DMS79 treated with DMSO at 0.1 percent for 48 hours (cell line): ENCODE measurements around the gene NPAS3.

ENCODE experiments used
- DNase-seq: peaks from one replicate; lab custom pipeline; 2025; lab: John Stamatoyannopoulos, UW

NPAS3 gene

DNA sequence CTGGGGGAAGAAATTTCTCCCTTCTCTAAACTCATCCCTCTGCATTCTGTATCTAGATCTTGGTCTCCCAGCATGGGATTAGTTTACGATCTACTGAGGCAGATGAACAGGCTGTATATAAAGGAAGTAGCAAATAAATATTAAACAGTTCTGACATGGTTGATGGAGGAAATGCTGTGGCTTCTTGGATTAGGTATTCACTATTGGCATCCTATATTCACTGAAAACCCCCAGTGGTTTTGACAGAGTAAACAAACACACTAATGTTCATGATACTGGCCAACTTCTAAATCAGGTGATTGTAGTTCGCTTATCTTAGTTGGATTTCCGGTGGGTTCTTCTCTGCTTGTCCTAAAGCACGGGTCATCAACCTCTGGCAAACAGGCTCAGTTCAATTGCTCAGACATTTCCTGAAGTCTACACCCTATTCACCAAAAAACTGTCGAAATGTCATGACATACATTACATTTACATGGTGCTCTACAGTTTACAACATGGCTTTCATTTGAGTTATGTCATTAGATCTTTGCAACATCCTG is 578.3 kb downstream of the NPAS3 start:
- DNase-seq = no peak

DNA sequence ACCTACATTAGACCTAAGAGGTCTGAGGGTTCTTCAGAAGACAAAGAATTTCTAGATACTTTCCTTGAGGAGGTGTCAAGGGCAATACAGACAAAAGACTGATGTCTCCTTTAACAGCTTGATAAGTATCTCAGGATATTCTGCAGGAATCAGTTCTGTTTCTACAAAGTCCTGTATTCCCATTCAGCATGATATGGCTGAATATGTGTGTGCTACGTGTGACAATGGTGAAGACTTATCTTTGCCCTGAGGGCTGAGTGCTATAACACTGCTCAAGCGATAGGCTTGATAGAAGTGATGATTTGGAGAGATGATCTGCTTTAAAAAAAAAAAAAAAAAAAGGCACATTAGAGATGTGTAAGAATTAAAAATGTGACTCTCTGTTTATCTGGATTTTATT is 582.5 kb downstream of the NPAS3 start:
- DNase-seq = no peak

DNA sequence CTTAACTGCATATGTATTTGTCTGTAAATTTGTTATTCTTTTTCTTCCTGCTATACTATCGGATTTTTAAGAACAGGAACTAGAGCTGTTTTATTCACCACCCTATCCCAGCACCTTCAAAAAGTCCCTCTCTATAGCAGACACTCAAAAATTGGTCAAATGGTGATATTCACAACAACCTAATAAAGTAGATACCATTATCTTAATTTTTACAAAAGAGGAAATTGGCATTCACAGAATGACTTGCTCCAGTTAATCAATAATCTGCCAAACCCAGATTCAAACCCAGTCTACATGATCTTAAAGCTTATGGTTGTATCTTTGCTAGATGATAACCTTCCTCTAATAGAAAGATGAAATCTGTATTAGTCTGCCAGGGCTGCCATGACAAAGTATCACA is 585.6 kb downstream of the NPAS3 start:
- DNase-seq = no peak

DNA sequence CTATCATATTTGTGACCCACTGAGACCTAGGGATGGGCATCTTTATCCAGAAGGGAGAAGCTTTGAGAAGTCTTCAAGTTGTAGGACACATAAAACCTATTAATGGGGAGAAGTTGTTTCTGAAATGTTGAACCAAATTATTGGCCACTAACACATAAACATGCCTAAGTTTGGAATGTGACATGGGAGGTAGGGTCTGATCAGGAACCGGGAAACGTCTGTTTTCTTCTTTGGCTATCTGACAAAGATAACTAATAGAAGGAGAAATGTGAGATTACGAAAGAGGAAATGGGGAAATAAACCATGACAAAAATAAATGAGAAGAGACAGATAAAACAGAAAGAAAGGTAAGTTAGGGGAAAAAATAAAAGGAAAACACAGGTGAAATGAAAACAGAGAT is 586.9 kb downstream of the NPAS3 start:
- DNase-seq = no peak

DNA sequence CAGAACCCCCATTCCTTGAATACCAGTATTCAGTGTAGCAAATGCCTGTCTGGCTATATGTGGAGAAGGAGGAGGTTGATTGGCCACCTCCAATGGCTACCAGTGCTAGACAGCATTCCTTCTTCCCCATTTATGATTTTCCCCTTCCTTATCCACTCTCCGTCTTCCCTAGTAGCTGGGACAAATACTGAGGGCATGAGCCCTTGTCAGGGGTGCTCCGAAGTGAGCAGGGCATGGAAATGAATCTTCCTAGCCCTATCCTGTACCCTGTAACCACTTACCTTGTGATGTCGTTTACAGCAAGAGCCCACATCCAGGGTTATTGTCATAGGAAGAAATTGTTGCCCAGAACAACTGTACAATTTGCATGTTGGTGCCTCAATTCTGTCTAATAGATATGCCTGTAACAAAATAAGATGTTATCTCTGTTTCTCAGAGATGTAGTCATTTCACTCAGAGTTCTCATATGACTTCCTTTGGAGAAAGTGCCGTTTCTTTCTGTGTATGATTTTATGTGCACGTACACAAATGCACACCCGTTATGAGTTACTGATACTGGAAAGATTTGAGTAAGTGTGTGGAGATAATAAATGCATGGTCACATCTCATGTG is 588.5 kb downstream of the NPAS3 start:
- no peak for DNase-seq

DNA sequence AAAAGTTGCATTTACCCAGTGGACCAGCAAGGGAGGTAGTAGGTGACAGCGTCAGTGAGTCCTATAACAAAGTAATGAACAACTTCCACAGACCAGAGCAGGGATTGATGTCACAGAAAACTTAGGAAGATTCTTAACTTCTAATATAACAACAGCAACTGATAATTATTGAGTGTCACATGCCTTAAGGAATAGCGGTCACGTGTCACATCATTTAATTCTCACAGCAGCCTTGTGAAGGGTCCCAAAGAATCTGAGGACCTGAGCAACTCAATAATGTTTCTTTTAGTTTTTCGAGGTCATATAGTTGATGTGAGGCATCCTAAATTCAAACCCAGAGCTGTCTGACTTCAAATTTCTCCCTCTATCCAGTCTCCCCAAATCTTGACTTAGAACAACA is 590.0 kb downstream of the NPAS3 start:
- DNase-seq = no peak

DNA sequence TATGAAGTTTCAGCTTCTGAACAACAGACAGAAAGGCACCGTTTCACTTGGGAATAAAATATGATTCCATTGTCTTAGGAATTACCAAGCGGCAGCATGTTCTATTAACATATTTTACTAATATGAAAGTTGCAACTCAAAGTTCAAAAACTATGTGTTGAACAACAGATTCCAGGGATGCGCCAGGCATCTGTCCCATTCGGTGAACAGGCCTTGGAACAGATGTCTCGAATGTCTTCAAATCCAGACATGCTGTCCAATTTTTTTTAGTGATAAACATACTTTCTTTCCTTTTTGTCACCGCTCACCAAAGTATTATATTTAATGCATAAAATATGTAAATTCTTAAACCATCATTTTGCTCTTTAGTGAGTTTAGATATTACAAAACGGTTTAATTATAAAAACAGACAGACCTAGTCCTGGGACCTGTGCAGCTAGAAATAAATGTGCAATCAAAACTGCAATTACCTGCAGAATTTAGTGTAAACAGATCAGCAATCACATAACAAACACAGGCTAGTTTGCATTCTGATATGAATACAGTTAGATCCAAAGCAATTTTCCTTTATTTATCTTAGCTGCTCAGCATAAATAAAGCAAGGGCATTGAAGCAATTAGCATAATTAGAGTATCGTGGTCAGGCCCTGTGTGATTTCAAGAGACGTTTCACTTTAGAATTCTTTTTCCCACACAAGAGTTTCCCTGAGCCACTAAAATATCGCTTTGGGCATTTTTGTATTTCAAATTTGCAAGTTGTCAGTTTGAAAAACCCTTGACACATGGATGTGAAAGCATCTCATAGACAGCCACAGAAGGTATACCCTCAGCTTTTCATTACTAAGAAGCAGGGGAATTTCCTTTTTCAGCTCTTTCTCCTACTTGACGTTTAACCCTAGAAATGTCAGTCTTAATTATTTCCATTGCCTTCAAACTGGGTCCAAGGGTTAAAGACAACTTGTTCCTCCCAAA is 591.4 kb downstream of the NPAS3 start:
- no peak for DNase-seq

DNA sequence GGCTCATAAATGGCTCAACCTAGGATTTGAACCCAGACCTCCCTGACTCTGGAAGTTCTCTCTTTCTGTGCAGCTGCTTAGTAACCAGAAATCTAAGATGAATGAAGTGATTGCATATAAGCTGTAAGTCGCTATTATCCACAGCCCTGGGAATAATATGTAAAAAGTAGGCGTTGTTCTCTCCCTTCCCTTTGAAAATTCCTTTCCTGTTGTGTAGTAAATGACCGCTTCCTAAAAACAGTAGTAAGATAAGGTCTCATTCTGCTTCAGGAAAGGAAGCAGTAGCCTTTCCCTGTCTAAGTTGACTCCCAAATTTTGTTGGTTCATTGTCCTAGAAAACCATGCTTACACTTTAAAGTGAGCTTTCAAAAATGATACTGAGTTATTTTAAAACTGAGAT is 593.9 kb downstream of the NPAS3 start:
- no peak for DNase-seq

DNA sequence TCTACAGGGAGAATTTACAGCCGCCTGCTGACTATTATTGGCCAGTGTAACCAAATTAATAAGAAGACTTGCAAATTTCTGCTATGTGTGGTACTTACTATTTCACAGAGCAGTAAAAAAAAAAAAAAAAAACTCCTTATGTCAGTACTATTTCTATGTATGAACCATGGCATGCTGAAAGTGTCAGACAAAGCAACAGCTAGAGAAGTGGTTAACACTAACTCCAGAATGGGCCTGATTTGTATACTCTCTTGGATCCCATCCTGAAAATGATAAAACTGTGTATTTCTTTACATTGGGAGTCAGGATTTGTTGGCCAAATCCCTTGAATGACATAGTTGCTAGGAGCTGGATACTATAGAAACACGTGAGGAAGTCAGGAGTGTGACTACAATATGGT is 595.4 kb downstream of the NPAS3 start:
- DNase-seq = no peak

DNA sequence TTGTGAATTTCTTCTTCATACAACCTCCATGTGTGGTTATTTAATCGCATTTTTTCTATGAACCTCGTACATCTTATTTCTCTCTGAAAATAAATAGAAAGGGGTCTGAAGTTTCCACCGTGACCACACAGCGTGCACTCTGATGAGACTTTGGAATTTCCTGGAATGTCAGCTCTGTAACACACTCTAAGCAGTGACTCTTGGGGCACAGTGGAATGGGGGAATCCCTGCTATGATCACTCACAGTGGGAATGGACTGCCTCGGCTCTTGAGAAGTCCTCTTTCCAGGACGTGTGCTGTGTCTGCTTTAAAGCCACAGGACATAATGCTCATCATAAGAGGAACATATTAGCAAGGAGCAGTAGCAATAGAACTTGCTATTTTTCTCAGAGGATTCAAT is 596.0 kb downstream of the NPAS3 start:
- no peak for DNase-seq

DNA sequence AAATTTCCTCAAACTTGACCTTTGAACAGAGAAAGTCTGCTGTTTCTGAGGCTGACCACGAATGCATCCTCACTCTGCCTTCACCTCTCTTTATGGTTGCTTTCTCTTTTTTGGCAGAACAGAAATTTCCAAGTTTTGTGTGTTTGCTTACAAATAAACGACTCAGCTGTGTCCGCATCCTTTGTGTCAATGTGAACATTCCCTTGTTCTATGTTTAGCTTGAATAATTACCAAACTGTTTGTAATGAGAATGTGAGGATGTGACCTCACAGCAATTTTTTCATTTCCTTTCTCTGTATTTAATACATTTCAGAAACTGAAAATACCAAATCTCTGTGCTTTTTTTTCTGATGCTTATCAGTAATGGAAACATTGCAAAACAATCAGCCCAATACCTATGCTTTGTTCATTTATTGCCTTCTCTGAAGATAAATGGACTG is 601.3 kb downstream of the NPAS3 start:
- DNase-seq = no peak

DNA sequence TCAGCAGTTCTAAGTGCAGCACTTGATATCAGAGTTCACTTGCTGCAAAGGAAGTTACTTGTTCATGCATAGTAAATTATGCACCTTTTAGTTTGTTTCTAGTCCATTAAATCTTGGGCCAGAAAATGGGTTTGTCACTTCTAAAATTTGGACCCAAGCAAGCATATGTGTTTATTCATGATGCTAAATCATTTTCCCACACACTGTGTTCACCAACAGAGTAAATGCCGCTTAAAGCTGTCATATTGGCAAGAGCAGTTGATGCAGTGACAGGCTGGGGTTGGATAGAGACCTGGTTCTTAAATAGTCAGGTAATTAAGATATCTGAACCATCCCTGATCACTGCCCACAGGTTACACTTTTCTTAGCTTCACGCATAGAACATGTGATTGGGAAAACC is 602.5 kb downstream of the NPAS3 start:
- DNase-seq = no peak

DNA sequence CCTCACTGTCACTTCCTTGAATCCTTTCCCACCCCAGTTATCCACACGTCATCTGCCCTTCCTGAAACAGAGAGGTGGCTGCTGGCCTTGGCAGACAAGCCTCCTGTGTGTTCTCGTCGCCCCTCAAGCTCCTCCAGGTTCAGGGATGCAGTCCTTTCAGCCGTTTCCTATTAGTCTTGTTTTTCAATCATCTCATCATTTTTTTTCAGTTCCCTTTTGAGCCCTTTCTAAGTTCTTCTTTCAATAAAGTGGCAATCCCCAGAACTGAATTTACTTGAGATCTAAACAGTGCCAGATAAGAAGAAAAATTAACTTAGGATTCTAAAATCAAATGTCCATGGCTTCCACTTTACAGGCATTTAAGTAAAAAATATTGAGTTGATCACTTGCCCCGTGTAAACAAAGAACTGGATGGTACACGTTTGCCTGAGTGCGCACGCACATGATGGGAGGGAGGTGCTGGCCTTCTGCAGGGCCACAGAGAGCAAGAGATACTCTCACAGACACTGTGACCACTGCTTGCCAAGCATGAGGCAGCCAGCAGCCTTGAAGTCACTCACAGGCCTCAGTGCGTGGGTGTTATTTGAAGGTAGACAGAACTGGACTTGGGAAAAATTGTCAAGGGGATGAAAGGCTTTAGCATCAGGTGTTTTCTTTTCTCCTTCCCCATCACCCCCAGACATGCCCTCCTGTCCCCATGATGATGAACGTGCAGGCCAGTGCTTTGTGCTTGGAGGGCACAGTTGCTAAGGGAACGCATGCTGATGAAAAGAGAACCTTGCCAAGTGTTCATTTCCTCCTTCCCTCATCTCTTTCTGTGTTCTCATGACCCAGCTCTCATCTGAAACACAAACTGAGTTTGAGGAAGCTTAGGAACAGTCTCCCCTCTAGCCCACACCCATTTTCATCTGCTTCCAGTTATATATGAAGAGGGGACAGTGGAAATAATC is 603.9 kb downstream of the NPAS3 start:
- no peak for DNase-seq

DNA sequence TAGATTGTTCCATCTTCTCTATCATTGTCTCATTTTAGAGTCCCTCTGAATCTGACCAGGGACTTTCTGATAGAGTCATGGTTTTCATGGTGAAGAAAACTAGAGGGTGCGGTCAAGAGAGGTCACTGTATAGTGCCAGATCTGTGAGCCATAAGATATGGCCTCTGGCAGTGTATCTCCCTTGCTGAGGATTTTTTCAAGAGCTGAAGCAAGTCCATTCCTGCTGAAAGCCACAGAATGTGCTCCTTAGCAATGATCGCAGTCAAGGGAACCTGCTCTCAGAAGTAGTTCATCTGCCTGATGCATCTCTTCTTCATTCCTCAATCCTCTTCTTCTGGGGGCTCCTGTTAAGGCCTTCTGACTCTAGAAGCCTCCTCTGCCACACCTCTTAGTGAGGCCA is 607.0 kb downstream of the NPAS3 start:
- no peak for DNase-seq

DNA sequence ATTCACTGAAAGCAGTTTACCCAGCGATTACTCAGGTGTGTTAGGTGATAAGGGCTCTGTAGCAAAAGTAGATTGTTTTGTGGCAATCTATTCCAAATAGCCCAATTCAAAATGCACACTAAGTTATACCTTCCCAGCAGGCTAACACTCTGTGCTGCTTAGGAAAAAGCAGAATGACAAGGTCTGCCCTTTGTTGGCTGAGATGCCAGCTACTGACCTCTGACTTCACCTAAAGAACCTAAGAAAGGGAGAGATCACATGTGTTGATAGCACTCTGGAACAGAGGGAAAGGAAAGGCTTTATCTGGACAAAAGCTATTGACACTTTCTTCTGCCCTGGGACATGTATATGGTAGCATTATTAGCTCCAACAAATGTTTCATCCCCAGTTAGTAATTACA is 609.9 kb downstream of the NPAS3 start:
- no peak for DNase-seq

DNA sequence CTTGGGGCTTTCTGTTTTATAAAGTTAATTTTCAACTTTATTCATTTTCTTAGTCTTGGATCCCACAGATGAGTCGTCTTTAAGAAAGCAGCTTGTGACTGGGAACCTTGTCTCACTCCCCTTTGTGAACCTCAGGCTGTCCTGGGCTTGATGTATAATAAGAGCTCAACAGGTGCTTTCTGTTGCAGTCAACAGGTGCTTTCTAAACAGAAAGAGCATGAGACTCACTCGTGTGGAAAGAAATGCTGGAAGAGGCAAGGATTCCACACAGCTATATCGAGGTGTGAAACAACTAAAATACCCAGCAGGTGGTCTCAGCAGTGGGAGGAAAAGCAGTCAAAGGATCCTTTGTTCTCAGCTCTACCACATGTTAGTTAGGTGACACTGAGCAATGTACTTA is 613.3 kb downstream of the NPAS3 start:
- no peak for DNase-seq

DNA sequence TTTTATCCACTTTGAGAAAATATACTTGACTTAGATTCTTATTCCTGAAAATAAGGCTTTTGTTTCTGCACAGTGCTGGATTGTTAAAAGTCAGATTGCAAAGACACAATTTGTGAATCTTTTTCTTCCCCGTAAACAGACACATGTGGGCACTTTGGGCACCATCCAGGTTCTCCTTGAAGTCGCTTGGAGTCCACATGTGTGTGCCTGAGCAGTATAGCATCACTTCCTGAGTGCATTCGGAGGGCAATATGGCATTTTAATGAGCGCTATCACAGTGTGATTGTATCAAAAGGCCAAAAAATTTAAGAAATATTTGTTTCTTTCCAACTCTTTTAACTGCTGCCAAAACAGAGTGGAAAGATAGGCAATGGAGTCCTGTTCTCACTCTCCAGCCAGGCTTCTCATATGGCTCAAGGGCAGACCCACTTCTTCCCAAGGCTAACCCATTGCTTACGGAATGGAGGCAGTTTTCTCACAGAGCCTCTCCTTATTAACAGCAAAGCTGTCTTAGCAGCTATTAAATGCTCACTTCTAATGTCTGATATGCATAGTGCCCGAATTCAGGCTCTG is 615.1 kb downstream of the NPAS3 start:
- DNase-seq = no peak

DNA sequence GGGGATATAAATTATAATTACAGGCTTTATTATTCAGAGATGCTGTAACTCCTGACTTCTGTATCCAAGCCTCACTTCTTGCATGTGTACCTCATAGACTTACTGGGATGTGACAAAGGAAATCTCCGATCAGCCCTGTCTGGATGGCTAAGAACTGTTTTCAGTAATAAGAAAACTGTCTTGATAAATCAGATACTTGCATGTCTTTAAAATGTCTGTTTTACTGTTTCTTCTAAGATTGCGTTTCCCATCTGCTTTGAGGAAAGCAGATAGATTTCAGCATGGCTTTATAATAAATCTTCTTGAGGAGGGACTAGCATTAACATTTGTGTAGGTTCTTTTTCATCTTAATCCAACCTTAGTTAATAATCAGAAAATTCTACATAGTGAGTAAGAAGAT is 616.3 kb downstream of the NPAS3 start:
- no peak for DNase-seq

DNA sequence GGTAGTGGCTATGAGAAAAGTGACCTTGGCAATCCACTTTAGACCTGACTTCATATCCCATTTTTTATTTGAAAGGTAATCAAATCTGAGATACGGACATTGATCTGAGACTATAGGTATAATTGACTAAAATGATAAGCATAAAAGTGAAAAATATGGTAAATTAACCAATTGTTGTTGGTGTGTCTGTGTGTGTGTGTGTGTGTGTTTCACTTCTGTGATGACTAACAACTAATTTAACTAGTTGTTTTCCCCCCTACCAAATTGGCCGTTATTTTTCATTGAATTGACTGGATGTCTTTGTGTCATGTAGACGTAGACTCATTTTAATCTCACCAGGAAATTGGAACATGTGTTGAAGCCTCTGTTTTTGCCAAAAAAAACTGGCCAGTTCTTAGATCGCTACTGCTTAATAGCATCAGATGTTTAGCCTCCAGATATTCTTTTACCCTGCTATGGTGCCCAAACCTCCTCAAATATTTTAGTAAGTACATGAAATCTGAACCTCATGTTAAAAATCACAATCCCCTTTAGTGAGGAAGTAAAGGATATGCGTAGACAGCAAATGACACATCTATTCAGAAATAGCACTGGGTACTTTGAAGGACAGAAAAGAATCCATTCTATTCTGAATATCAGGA is 617.2 kb downstream of the NPAS3 start:
- DNase-seq = no peak

DNA sequence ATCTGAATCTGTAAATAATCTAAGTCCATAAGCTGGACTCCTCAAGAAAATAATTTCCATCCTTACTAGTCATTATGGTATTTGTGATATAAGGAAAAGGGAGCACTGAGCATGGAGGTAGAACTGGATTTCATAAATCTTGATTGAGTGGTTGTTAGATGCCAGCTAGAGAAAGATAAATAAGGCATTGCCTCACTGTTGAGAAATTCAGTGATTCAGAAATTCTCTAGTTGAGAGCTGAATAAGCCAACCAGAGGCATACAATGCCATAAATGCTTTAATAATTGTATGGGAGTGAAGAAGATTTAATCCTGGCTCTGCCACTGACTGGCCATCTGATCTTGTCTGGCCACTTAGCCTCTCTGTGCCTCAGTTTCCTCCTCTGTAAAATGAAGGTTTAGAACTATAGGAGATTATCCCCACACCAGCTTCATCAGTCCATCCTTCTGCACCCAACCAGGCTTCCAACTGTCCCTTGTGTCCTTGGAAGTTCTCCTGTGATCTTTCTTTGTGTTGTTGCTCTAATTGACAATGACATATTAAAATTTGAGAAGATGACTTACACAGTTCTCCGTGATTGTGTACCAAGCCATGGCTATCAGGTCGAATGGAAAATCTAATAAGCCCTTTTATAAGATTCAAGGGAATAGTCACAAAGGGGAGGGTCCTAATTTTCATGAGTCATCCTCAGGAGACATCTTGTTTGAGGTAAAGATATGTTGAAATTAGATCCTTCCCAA is 617.9 kb downstream of the NPAS3 start:
- DNase-seq = no peak
